Measurements from ENCODE around the gene KRTAP2-1. TPM values are rescaled to one million over a fixed set of nuclear protein-coding genes. Genes with fewer than 3 reads are reported as not detected.

KRTAP2-1 gene
- total and polyA plus RNA-seq, 2 of the 8 experiments (the other 6 are each of a cell fraction or from before 2014, with no cell fraction given), result not detected

DNA sequence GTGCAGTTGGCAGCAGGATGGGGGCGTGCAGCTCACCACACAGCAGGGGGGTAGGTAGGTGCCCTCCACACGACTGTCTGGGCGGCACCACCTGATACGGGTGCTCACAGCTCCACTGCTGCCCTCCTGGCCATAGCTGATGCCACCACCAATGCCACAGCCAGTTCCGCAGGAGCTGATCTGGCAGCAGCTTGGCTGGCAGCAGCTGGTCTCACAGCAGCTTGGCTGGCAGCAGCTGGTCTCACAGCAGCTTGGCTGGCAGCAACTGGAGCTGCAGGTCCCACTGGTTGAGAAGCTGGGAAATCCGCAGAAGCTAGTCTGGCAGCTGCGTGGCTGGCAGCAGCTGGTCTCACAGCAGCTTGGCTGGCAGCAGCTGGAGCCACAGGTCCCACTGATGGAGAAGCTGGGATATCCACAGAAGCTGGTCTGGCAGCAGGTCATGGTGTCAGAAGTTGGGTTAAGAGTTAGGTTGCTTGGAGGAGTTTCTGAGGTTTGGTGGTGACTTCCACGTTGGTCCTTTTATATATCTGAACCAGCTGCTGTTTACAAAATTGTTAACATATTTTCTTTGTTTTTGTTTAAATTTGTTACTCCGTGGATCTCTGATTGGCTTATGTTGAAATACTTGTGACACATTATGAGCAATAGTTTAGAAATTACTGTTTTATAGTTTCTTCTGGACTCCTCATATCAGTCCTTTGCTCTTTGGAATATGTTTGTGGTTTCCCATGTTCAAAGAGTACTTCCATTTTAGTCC, 20.2 kb downstream of the KRTAP2-1 start, which contains the start of gene KRTAP1-5 (continued):
- no peak for TF ChIP-seq CBX5 (IDR thresholded peaks at IDR 0.05; ENCODE audit: low read depth, low read length)
- no peak for TF ChIP-seq EP300 (IDR thresholded peaks at IDR 0.05; ENCODE audit: borderline replicate concordance in 1 of 2, low read depth in 2 of 2, low read length in 2 of 2)
- no peak for TF ChIP-seq RBBP5 (IDR thresholded peaks at IDR 0.05; ENCODE audit: borderline replicate concordance, low read depth, low read length)

Data from H1 (cell line).